Adrenal gland (tissue), 12 donors: ENCODE measurements around the gene ARMH1. TPM values are rescaled to one million over a fixed set of nuclear protein-coding genes. Genes with fewer than 3 reads are reported as not detected.

Experiments used
- DNase-seq, 7 donors: peaks; one replicate each; pipeline ENCODE4 v3.0.0-alpha.2; 2019 to 2020
- H3K27ac ChIP-seq, 5 donors: fragments of 200-600 bp; sonication (generic) in 4 of 5; 1 replicate in 3 of 5; 2 replicates in 2 of 5; pipeline versions ENCODE4 v1.5.1 to v1.8.0; 2016 to 2020; ENCODE audit warnings: mild to moderate bottlenecking in 1 of 5
- H3K27me3 ChIP-seq: fragments of 200-600 bp; 2 replicates; pipeline ENCODE4 v1.8.0; 2021
- H3K36me3 ChIP-seq, 2 donors: fragments of 200-600 bp; replicated peaks in 1 of 2; 1 replicate in 1 of 2; 2 replicates in 1 of 2; pipeline versions ENCODE4 v1.5.1 to v1.8.0; 2018 to 2022
- H3K4me1 ChIP-seq, 2 donors: fragments of 200-600 bp; replicated peaks in 1 of 2; 1 replicate in 1 of 2; 2 replicates in 1 of 2; pipeline versions ENCODE4 v1.5.1 to v1.8.0; 2018 to 2021
- H3K4me3 ChIP-seq, 4 donors: fragments of 200-600 bp; sonication (generic) in 3 of 4; one replicate each; pipeline ENCODE4 v1.5.1; 2016 to 2018
- H3K9me3 ChIP-seq, 3 donors: fragments of 200-600 bp; sonication (generic) in 1 of 3; replicated peaks in 1 of 3; 1 replicate in 2 of 3; 2 replicates in 1 of 3; pipeline versions ENCODE4 v1.5.1 to v1.8.0; 2016 to 2021
- CTCF ChIP-seq, 6 experiments: fragments of 450-650 bp in 4 of 6; fragments of 200-600 bp in 2 of 6; sonication (generic) in 1 of 6; IDR thresholded peaks; 1 replicate in 5 of 6; 2 replicates in 1 of 6; pipeline versions ENCODE4 v1.5.1 to v1.8.0; 2016 to 2021; ENCODE audit warnings: antibody characterized with exemption in 6 of 6, mild to moderate bottlenecking in 2 of 6, moderate library complexity in 1 of 6
- POLR2A ChIP-seq, 2 donors: fragments of 450-650 bp; IDR thresholded peaks; one replicate each; pipeline ENCODE4 v1.6.1; 2017; ENCODE audit warnings: antibody characterized with exemption in 2 of 2, mild to moderate bottlenecking in 2 of 2, moderate library complexity in 1 of 2
- WGBS, 4 donors: extraction: QIAGEN DNeasy Blood & Tissue Kit in 2 of 4; methylation state at CpG; one replicate each; pipeline versions ENCODE4 v1.1.5 to v1.1.7; 2013 to 2017; 5-methylcytosine and 5-hydroxymethylcytosine counted together
- intact Hi-C, 2 donors: fragments of 100-400 bp; cut with DNase I; formaldehyde crosslinking; loops; one replicate each; pipeline versions ENCODE4 v1.14.1 to v1.15.0; 2022 to 2023
- polyA plus RNA-seq, 3 donors: library from polyadenylated mRNA; stranded (reverse); fragments of 200-250 nt in 2 of 3; fragments of 350-450 nt in 1 of 3; fragmentation: Illumina TruSeq in 1 of 3; extraction: RNeasy Lipid Tissue Mini Kit (QIAGEN cat#74804) in 1 of 3; gene quantifications; one replicate each; pipeline ENCODE4 v1.2.3, GENCODE V29; 2013 to 2014
- total RNA-seq, 9 donors: library from RNA; depleted of rRNA in 4 of 9; stranded (reverse); fragments of >200 nt in 4 of 9; fragments of 120-200 nt in 1 of 9; fragmentation: NEBNext Ultra II Directional in 1 of 9; extraction: Animal tissue kit (Norgen Biotek cat#: 25700) in 1 of 9; gene quantifications; one replicate each; pipeline versions ENCODE4 v1.1.0 to v1.2.4, GENCODE V29; 2013 to 2023
- donor health status: healthy with polysubstance abuse.
- donor health status: Bipolar disorder and iron deficiency.
- donor health status: DM: yes; HTN: yes; CAD: no.
- donor health status: DM: no; HTN: no; CAD: no.
- donor health status: DM: no; HTN: no; CAD: no.
- donor health status: DM: yes; HTN: yes; CAD: no.

The ARMH1 gene
- total and polyA plus RNA-seq, 12 donors, result 0.18 to 76.0 (median 4.3) TPM

- Histone ChIP-seq H3K4me3 (no peak overlapping the region), H3K9me3 (no peaks in the 10 kb centered on the region), H3K27ac (no peak overlapping the region), H3K4me1 (peaks cover 4 to 19% of the 10 kb centered on the region in 2 donors), H3K27me3 (no peaks in the 10 kb centered on the region), H3K36me3 (no peaks in the 10 kb centered on the region)
- TF ChIP-seq CTCF (IDR thresholded peaks at IDR 0.05), result no peak
- TF ChIP-seq POLR2A (IDR thresholded peaks at IDR 0.05), result no peak
- intact Hi-C loops, result no loop called here
- 86 to 95% (median 90%) methylated on average over 14 of the region's 14 CpGs for WGBS, 4 donors
- peak in 1 of 7 donors; percentile 9 for DNase-seq
These were observed 7.7 kb downstream of the ARMH1 start for GRCh38 chr1:44681905-44682882.

GRCh38 chr1:44682883-44683265 is 8.4 kb downstream of the ARMH1 start:
- no peak overlapping the region for H3K4me3 ChIP-seq
- H3K36me3 ChIP-seq, result no peaks in the 10 kb centered on the region
- 91 to 95% (median 94%) methylated on average over 3 of the region's 3 CpGs for WGBS, 4 donors
- DNase-seq, result peak in 1 of 7 donors; percentile 10
- no peaks in the 10 kb centered on the region for H3K9me3 ChIP-seq
- H3K27ac ChIP-seq, result no peak overlapping the region
- peaks cover 0 to 13% of the 10 kb centered on the region in 2 donors for H3K4me1 ChIP-seq
- no peaks in the 10 kb centered on the region for H3K27me3 ChIP-seq
- TF ChIP-seq CTCF (IDR thresholded peaks at IDR 0.05), result no peak
- intact Hi-C loops, result no loop called here

- Histone ChIP-seq H3K4me3 (no peak overlapping the region), H3K4me1 (no peaks in the 10 kb centered on the region), H3K27me3 (no peaks in the 10 kb centered on the region), H3K9me3 (no peaks in the 10 kb centered on the region), H3K27ac (no peak overlapping the region), H3K36me3 (no peaks in the 10 kb centered on the region)
- TF ChIP-seq POLR2A (IDR thresholded peaks at IDR 0.05) (no peak), CTCF (IDR thresholded peaks at IDR 0.05) (no peak)
- WGBS, 4 donors, result 67 to 90% (median 83%) methylated on average over 1 of the region's 1 CpG; no CpG with 5 or more reads in 1 of the 4 donors
- intact Hi-C loops, result no loop called here
- DNase-seq, result peak in 1 of 7 donors; percentile 8
These were observed 10.0 kb downstream of the ARMH1 start for GRCh38 chr1:44684525-44684924.

- Histone ChIP-seq H3K4me3 (no peak overlapping the region), H3K27ac (no peak overlapping the region), H3K27me3 (no peaks in the 10 kb centered on the region), H3K9me3 (no peaks in the 10 kb centered on the region), H3K4me1 (no peaks in the 10 kb centered on the region), H3K36me3 (no peaks in the 10 kb centered on the region)
- 85 to 98% (median 94%) methylated on average over 4 of the region's 4 CpGs for WGBS, 4 donors
- DNase-seq, result peak in 1 of 7 donors; percentile 11
- TF ChIP-seq POLR2A (IDR thresholded peaks at IDR 0.05) (no peak), CTCF (IDR thresholded peaks at IDR 0.05) (no peak)
- intact Hi-C loops, result no loop called here
These were observed 10.7 kb downstream of the ARMH1 start for GRCh38 chr1:44685218-44685617.
